ENCODE data around the gene CADPS. TPM values are rescaled to one million over a fixed set of nuclear protein-coding genes. Genes with fewer than 3 reads are reported as not detected.

Gene CADPS
- total RNA-seq, 1 experiment from 2014 or later = not detected

DNA sequence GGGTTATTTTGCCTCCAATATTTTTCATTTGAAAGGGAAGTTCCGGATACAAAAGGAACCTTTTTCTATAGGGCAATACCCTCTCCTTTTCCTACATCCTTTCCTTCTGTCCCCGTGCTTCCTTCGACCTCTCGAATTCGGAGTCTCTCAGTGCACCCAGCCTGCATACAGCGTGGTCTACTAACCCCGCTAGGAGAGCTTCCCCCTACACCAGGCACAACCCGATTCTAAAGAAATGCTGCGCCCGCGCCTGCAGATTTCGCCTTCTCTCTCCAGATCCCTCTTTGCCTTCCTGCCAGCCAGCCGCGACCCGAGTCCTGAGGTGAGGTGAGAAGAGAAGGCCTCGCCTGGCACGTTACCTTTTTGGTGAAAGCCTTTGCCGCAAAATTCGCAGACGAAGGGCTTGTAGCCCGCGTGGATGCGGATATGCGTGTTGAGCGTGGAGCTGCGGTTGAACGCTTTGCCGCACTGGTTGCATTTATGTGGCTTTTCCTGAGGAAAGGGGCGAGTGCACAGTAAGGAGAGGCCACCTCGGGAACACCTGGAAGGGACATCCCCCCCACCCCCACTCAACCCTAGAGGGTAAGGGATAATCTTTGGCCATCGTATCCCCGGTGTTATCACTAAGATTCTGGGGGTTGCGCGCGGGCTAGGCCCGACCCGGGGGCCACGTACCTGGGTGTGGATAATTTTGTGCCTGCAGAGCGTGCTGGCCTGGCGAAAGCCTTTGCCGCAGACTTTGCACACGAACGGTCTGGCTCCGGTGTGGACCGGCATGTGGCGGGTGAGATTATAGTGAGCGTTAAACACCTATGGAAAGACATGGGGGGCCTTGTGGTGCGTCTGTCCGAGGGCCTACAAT lies 504.1 kb downstream of the CADPS start:
- H3K27me3 ChIP-seq (ENCODE audit: control insufficient read depth, insufficient read depth, low read length) = peaks cover 2% of the 10 kb centered on the region; the same call in 1 of the 2 replicates
- no peak for TF ChIP-seq POLR2AphosphoS5 (IDR thresholded peaks at IDR 0.05; ENCODE audit: low read depth, low read length)
- TF ChIP-seq, protein P1, sequence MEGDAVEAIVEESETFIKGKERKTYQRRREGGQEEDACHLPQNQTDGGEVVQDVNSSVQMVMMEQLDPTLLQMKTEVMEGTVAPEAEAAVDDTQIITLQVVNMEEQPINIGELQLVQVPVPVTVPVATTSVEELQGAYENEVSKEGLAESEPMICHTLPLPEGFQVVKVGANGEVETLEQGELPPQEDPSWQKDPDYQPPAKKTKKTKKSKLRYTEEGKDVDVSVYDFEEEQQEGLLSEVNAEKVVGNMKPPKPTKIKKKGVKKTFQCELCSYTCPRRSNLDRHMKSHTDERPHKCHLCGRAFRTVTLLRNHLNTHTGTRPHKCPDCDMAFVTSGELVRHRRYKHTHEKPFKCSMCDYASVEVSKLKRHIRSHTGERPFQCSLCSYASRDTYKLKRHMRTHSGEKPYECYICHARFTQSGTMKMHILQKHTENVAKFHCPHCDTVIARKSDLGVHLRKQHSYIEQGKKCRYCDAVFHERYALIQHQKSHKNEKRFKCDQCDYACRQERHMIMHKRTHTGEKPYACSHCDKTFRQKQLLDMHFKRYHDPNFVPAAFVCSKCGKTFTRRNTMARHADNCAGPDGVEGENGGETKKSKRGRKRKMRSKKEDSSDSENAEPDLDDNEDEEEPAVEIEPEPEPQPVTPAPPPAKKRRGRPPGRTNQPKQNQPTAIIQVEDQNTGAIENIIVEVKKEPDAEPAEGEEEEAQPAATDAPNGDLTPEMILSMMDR (IDR thresholded peaks at IDR 0.05) = no peak
- TF ChIP-seq, protein P2, sequence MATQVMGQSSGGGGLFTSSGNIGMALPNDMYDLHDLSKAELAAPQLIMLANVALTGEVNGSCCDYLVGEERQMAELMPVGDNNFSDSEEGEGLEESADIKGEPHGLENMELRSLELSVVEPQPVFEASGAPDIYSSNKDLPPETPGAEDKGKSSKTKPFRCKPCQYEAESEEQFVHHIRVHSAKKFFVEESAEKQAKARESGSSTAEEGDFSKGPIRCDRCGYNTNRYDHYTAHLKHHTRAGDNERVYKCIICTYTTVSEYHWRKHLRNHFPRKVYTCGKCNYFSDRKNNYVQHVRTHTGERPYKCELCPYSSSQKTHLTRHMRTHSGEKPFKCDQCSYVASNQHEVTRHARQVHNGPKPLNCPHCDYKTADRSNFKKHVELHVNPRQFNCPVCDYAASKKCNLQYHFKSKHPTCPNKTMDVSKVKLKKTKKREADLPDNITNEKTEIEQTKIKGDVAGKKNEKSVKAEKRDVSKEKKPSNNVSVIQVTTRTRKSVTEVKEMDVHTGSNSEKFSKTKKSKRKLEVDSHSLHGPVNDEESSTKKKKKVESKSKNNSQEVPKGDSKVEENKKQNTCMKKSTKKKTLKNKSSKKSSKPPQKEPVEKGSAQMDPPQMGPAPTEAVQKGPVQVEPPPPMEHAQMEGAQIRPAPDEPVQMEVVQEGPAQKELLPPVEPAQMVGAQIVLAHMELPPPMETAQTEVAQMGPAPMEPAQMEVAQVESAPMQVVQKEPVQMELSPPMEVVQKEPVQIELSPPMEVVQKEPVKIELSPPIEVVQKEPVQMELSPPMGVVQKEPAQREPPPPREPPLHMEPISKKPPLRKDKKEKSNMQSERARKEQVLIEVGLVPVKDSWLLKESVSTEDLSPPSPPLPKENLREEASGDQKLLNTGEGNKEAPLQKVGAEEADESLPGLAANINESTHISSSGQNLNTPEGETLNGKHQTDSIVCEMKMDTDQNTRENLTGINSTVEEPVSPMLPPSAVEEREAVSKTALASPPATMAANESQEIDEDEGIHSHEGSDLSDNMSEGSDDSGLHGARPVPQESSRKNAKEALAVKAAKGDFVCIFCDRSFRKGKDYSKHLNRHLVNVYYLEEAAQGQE (IDR thresholded peaks at IDR 0.05; ENCODE audit: insufficient read depth in 1 of 2, low read depth in 2 of 2, low read length in 1 of 2) = no peak
- TF ChIP-seq SIN3A (IDR thresholded peaks at IDR 0.05; ENCODE audit: borderline replicate concordance, insufficient read depth, low read depth, low read length) = no peak

DNA sequence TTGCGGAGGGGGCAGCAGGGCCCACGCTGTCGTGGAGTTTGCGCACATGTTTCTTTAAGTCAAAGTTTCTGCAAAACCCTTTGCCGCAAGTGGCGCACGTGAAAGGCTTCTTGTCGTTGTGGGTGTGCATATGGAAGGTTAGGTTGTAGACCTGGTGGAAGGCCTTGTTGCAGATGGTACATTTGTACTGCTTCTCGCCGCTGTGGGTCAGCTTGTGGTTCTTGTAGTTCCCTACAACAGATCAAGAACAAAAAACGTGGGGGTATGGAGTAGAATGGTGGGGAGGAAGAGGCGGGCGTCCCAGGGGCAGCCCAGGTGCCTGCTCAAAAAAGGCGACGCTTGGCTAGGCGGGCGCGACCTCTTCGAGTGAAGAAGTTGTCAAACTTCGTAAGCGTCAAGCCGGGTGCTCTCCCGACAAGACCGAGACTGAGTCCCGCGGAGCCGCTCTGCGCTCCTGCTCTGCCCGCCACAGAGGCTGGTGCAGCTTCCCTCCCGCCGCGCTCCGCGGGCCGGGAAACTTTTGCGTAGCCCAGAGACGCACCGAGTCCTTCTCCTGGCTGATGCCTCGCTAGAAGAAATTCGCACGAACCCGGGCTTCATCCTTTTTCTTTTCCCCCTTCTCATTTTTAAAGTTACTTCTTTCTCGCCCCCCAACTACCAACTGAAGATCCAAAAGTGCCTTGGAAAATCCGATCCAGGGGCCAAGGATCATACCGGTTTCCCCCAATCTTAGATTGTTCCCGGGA lies 504.9 kb downstream of the CADPS start:
- CTCF ChIA-PET = no interaction called here
- Histone ChIP-seq H3K27ac (ENCODE audit: low read length) (no peak overlapping the region), H3K9me3 (ENCODE audit: control insufficient read depth, insufficient read depth, low read depth, low read length) (no peaks in the 10 kb centered on the region), H3K4me1 (ENCODE audit: control insufficient read depth, insufficient read depth, low read length) (no peaks in the 10 kb centered on the region; the same call in 1 of the 2 replicates), H3K27me3 (ENCODE audit: control insufficient read depth, insufficient read depth, low read length) (peaks cover 2% of the 10 kb centered on the region; the same call in 1 of the 2 replicates), H3K36me3 (ENCODE audit: control insufficient read depth, insufficient read depth, low read length) (no peaks in the 10 kb centered on the region), H3K4me3 (ENCODE audit: low read depth in 2 of 2, low read length in 2 of 2) (no peak overlapping the region)
- no peak for TF ChIP-seq POLR2AphosphoS5 (IDR thresholded peaks at IDR 0.05; ENCODE audit: low read depth, low read length)
- TF ChIP-seq, protein P2 (IDR thresholded peaks at IDR 0.05; ENCODE audit: insufficient read depth in 1 of 2, low read depth in 2 of 2, low read length in 1 of 2) = no peak
- no peak for TF ChIP-seq SIN3A (IDR thresholded peaks at IDR 0.05; ENCODE audit: borderline replicate concordance, insufficient read depth, low read depth, low read length)
- TF ChIP-seq, protein P1 (IDR thresholded peaks at IDR 0.05) = no peak
- intact Hi-C loops (cut with micrococcal nuclease; ENCODE audit: unreplicated experiment) (no loop called here), in situ Hi-C loops (cut with HindIII; ENCODE audit: low pct_unique_long_range_greater_than_20kb, low sequenced_read_pairs) (no loop called here)
- no peak for DNase-seq (ENCODE audit: low read depth, low spot score)
- no TSS peak for BruUV-seq (replicated peaks)
- ATAC-seq = no peak
- POLR2A ChIA-PET = no interaction called here

More for the DNA sequence above, 504.1 kb downstream of the CADPS start:
- no peak overlapping the region for H3K27ac ChIP-seq (ENCODE audit: low read length)
- CTCF ChIA-PET = no interaction called here
- no TSS peak for BruUV-seq (replicated peaks)
- no peaks in the 10 kb centered on the region for H3K36me3 ChIP-seq (ENCODE audit: control insufficient read depth, insufficient read depth, low read length)
- intact Hi-C loops (cut with micrococcal nuclease; ENCODE audit: unreplicated experiment) (no loop called here), in situ Hi-C loops (cut with HindIII; ENCODE audit: low pct_unique_long_range_greater_than_20kb, low sequenced_read_pairs) (no loop called here)
- ATAC-seq (no peak), DNase-seq (ENCODE audit: low read depth, low spot score) (no peak)
- no peak overlapping the region for H3K4me3 ChIP-seq (ENCODE audit: low read depth in 2 of 2, low read length in 2 of 2)
- H3K9me3 ChIP-seq (ENCODE audit: control insufficient read depth, insufficient read depth, low read depth, low read length) = no peaks in the 10 kb centered on the region
- H3K4me1 ChIP-seq (ENCODE audit: control insufficient read depth, insufficient read depth, low read length) = no peaks in the 10 kb centered on the region; the same call in 1 of the 2 replicates
- POLR2A ChIA-PET = no interaction called here
